SK-N-SH treated with all-trans-retinoic acid at 6 μM for 48 hours (cell line): Measurements from ENCODE around the gene NEK7.

Experiments used
- ATAC-seq: fragments of 200-7000 bp; cut with Tn5 transposase; 3 replicates; pipeline ENCODE4 v1.9.1; 2020; ENCODE audit warnings: mild to moderate bottlenecking, moderate library complexity
- ARNTL ChIP-seq: fragments of 450-650 bp; formaldehyde crosslinking; IDR thresholded peaks from 2 replicates; pipeline ENCODE4 v1.5.0; 2020; ENCODE audit warnings: low read depth, mild to moderate bottlenecking, moderate library complexity, borderline replicate concordance
- BACH2 ChIP-seq: fragments of 250-450 bp; sonication (Bioruptor Pico); IDR thresholded peaks from 2 replicates; pipeline ENCODE4 v1.9.0; 2021; ENCODE audit warnings: mild to moderate bottlenecking, borderline replicate concordance
- ESRRG ChIP-seq: fragments of 250-450 bp; sonication (Bioruptor Pico); IDR thresholded peaks from 2 replicates; pipeline ENCODE4 v1.6.1; 2021; ENCODE audit warnings: mild to moderate bottlenecking
- GLIS3 ChIP-seq: fragments of 250-450 bp; sonication (Bioruptor Pico); IDR thresholded peaks from 2 replicates; pipeline ENCODE4 v1.5.0; 2020; ENCODE audit warnings: mild to moderate bottlenecking, moderate library complexity
- ISL1 ChIP-seq: fragments of 250-450 bp; sonication (Bioruptor Pico); IDR thresholded peaks from 2 replicates; pipeline ENCODE4 v2.1.2; 2022; ENCODE audit warnings: mild to moderate bottlenecking, moderate library complexity
- OSR1 ChIP-seq: fragments of 250-450 bp; sonication (Bioruptor Pico); IDR thresholded peaks from 2 replicates; pipeline ENCODE4 v1.8.0; 2022; ENCODE audit warnings: moderate library complexity, mild to moderate bottlenecking, inconsistent platforms
- PPARA ChIP-seq: fragments of 250-450 bp; sonication (Bioruptor Pico); IDR thresholded peaks from 2 replicates; pipeline ENCODE4 v1.5.0; 2020; ENCODE audit warnings: mild to moderate bottlenecking, borderline replicate concordance
- RARB ChIP-seq: fragments of 250-450 bp; sonication (Bioruptor Pico); IDR thresholded peaks from 2 replicates; pipeline ENCODE4 v1.8.0; 2021; ENCODE audit warnings: mild to moderate bottlenecking, moderate library complexity
- SNAI2 ChIP-seq: fragments of 250-450 bp; sonication (Bioruptor Pico); IDR thresholded peaks from 2 replicates; pipeline ENCODE4 v1.5.0; 2020; ENCODE audit warnings: mild to moderate bottlenecking, moderate library complexity
- TCF4 ChIP-seq: fragments of 250-450 bp; sonication (Bioruptor Pico); IDR thresholded peaks from 2 replicates; pipeline ENCODE4 v1.8.0; 2021; ENCODE audit warnings: mild to moderate bottlenecking, moderate library complexity, borderline replicate concordance
- TOX ChIP-seq: fragments of 250-450 bp; sonication (Bioruptor Pico); IDR thresholded peaks from 2 replicates; pipeline ENCODE4 v1.8.0; 2021; ENCODE audit warnings: mild to moderate bottlenecking, moderate library complexity, borderline replicate concordance
- ZC3H10 ChIP-seq: fragments of 250-450 bp; sonication (Bioruptor Pico); IDR thresholded peaks from 2 replicates; pipeline ENCODE4 v1.5.1; 2021; ENCODE audit warnings: mild to moderate bottlenecking, moderate library complexity
- ZFP3 ChIP-seq: fragments of 250-450 bp; sonication (Bioruptor Pico); IDR thresholded peaks from 2 replicates; pipeline ENCODE4 v1.5.0; 2020; ENCODE audit warnings: mild to moderate bottlenecking, moderate library complexity
- ZFP30 ChIP-seq: fragments of 450-650 bp; formaldehyde crosslinking; IDR thresholded peaks from 2 replicates; pipeline ENCODE4 v1.5.0; 2022; ENCODE audit warnings: mild to moderate bottlenecking, moderate library complexity
- ZNF565 ChIP-seq: fragments of 450-650 bp; formaldehyde crosslinking; conservative IDR thresholded peaks from 2 replicates; pipeline ENCODE4 v1.5.0; 2020; ENCODE audit warnings: low read depth, mild to moderate bottlenecking, moderate library complexity
- ZNF70 ChIP-seq: fragments of 450-650 bp; formaldehyde crosslinking; IDR thresholded peaks from 2 replicates; pipeline ENCODE4 v1.5.0; 2020; ENCODE audit warnings: mild to moderate bottlenecking, moderate library complexity
- ZNF8 ChIP-seq: fragments of 450-650 bp; formaldehyde crosslinking; IDR thresholded peaks from 2 replicates; pipeline ENCODE4 v1.5.0; 2020; ENCODE audit warnings: mild to moderate bottlenecking, moderate library complexity
- TF ChIP-seq, protein P1 (sequence below): fragments of 250-450 bp; sonication (Bioruptor Pico); IDR thresholded peaks from 2 replicates; pipeline ENCODE4 v1.5.1; 2020; ENCODE audit warnings: low read depth, mild to moderate bottlenecking, moderate library complexity
- TF ChIP-seq, protein P2 (sequence below): fragments of 250-450 bp; sonication (Bioruptor Pico); IDR thresholded peaks from 2 replicates; pipeline ENCODE4 v1.8.0; 2020; ENCODE audit warnings: mild to moderate bottlenecking, moderate library complexity, borderline replicate concordance
- TF ChIP-seq, protein P3 (sequence below): fragments of 250-450 bp; sonication (Bioruptor Pico); IDR thresholded peaks from 2 replicates; pipeline ENCODE4 v1.8.0; 2021; ENCODE audit warnings: low read depth, mild to moderate bottlenecking, moderate library complexity, borderline replicate concordance
- TF ChIP-seq, protein P4 (sequence below): fragments of 250-450 bp; sonication (Bioruptor Pico); IDR thresholded peaks from 2 replicates; pipeline ENCODE4 v1.5.0; 2020; ENCODE audit warnings: mild to moderate bottlenecking, moderate library complexity

The NEK7 gene

DNA sequence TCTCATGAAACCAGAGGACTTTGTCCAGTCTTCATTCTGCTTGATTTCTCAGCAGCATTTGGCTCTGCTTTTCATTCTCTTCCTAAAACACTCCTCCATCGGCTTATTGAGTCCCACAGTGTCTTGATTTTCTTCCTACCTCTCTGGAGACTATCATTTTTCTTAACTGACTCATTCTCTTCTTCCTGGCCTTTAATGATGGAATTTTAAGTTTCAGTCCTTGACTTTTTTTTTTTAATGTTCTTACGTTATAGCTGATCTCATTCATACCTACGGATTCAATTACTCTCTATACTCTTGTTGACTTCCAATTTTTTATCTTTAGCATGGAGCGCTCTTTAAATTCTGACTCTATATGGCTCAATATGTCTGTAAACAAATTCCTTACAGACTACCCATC, 111.1 kb downstream of the NEK7 start:
- peak; percentile 83 for ATAC-seq
- TF ChIP-seq ZFP3 (CRISPR knock-in tag) (no peak), TOX (CRISPR knock-in tag) (peak; percentile 86), ZC3H10 (CRISPR knock-in tag) (peak; percentile 94), ISL1 (CRISPR knock-in tag) (peak; percentile 66), ZFP30 (CRISPR knock-in tag) (no peak)

GRCh38 chr1:198268784-198269645, 112.2 kb downstream of the NEK7 start:
- no peak for TF ChIP-seq GLIS3 (CRISPR knock-in tag)
- TF ChIP-seq, protein P1, sequence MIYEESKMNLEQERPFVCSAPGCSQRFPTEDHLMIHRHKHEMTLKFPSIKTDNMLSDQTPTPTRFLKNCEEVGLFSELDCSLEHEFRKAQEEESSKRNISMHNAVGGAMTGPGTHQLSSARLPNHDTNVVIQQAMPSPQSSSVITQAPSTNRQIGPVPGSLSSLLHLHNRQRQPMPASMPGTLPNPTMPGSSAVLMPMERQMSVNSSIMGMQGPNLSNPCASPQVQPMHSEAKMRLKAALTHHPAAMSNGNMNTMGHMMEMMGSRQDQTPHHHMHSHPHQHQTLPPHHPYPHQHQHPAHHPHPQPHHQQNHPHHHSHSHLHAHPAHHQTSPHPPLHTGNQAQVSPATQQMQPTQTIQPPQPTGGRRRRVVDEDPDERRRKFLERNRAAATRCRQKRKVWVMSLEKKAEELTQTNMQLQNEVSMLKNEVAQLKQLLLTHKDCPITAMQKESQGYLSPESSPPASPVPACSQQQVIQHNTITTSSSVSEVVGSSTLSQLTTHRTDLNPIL: no peak
- no peak for TF ChIP-seq ZFP3 (CRISPR knock-in tag)
- TF ChIP-seq, protein P2, sequence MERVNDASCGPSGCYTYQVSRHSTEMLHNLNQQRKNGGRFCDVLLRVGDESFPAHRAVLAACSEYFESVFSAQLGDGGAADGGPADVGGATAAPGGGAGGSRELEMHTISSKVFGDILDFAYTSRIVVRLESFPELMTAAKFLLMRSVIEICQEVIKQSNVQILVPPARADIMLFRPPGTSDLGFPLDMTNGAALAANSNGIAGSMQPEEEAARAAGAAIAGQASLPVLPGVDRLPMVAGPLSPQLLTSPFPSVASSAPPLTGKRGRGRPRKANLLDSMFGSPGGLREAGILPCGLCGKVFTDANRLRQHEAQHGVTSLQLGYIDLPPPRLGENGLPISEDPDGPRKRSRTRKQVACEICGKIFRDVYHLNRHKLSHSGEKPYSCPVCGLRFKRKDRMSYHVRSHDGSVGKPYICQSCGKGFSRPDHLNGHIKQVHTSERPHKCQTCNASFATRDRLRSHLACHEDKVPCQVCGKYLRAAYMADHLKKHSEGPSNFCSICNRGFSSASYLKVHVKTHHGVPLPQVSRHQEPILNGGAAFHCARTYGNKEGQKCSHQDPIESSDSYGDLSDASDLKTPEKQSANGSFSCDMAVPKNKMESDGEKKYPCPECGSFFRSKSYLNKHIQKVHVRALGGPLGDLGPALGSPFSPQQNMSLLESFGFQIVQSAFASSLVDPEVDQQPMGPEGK (CRISPR knock-in tag): no peak
- no peak for TF ChIP-seq ZNF8 (CRISPR knock-in tag)
- TF ChIP-seq TOX (CRISPR knock-in tag): no peak; the same call in 1 of the 2 replicates
- no peak for TF ChIP-seq BACH2 (CRISPR knock-in tag)
- TF ChIP-seq, protein P3, sequence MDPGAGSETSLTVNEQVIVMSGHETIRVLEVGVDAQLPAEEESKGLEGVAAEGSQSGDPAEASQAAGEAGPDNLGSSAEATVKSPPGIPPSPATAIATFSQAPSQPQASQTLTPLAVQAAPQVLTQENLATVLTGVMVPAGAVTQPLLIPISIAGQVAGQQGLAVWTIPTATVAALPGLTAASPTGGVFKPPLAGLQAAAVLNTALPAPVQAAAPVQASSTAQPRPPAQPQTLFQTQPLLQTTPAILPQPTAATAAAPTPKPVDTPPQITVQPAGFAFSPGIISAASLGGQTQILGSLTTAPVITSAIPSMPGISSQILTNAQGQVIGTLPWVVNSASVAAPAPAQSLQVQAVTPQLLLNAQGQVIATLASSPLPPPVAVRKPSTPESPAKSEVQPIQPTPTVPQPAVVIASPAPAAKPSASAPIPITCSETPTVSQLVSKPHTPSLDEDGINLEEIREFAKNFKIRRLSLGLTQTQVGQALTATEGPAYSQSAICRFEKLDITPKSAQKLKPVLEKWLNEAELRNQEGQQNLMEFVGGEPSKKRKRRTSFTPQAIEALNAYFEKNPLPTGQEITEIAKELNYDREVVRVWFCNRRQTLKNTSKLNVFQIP (CRISPR knock-in tag): no peak
- TF ChIP-seq, protein P4, sequence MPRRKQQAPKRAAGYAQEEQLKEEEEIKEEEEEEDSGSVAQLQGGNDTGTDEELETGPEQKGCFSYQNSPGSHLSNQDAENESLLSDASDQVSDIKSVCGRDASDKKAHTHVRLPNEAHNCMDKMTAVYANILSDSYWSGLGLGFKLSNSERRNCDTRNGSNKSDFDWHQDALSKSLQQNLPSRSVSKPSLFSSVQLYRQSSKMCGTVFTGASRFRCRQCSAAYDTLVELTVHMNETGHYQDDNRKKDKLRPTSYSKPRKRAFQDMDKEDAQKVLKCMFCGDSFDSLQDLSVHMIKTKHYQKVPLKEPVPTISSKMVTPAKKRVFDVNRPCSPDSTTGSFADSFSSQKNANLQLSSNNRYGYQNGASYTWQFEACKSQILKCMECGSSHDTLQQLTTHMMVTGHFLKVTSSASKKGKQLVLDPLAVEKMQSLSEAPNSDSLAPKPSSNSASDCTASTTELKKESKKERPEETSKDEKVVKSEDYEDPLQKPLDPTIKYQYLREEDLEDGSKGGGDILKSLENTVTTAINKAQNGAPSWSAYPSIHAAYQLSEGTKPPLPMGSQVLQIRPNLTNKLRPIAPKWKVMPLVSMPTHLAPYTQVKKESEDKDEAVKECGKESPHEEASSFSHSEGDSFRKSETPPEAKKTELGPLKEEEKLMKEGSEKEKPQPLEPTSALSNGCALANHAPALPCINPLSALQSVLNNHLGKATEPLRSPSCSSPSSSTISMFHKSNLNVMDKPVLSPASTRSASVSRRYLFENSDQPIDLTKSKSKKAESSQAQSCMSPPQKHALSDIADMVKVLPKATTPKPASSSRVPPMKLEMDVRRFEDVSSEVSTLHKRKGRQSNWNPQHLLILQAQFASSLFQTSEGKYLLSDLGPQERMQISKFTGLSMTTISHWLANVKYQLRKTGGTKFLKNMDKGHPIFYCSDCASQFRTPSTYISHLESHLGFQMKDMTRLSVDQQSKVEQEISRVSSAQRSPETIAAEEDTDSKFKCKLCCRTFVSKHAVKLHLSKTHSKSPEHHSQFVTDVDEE: no peak
- no peak for TF ChIP-seq PPARA
- no peak for TF ChIP-seq RARB (CRISPR knock-in tag)
- no peak for TF ChIP-seq ZNF565 (CRISPR knock-in tag)
- TF ChIP-seq OSR1 (CRISPR knock-in tag): no peak
- no peak for TF ChIP-seq ISL1 (CRISPR knock-in tag)
- TF ChIP-seq ZC3H10 (CRISPR knock-in tag): no peak
- TF ChIP-seq SNAI2: no peak
- TF ChIP-seq TCF4: no peak
- no peak for TF ChIP-seq ARNTL
- no peak for TF ChIP-seq ZNF70
- ATAC-seq: peak; percentile 13

DNA sequence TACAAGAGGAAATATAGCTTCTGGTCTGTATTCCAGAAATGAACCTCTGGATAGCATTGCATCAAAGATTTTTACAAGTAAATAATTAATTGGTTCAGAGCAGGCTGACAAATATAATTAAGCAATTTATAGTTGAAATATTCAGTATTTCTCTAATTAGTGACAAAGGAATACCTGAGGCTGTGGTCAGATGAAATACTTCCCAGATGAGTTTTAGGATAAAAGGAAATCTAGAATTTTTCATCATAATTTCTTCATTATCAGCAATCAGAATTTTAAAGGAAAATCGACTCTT, 112.8 kb downstream of the NEK7 start:
- ATAC-seq: no peak

More for the DNA sequence above, 112.8 kb downstream of the NEK7 start:
- TF ChIP-seq, protein P1: no peak
- TF ChIP-seq ISL1 (CRISPR knock-in tag): peak; percentile 86
- 0 out of 2 replicates have a peak, but pooled peaks have one; percentile 90 for TF ChIP-seq TOX (CRISPR knock-in tag)
- no peak for TF ChIP-seq ESRRG
- TF ChIP-seq, protein P3 (CRISPR knock-in tag): peak; percentile 77; the same call in 1 of the 2 replicates
- peak; percentile 98 for TF ChIP-seq ZC3H10 (CRISPR knock-in tag)
- no peak for TF ChIP-seq RARB (CRISPR knock-in tag)
